Measurements from ENCODE around the gene PGLYRP3.
"Not testable (repeated sequence)": the region's sequence is repeated elsewhere in the genome, so short reads cannot be mapped to it uniquely, and the experiment has no call there.

PGLYRP3 gene

GRCh38 chr1:153348511-153349362 is 36.0 kb upstream of the PGLYRP3 start, which contains the start of gene PGLYRP4:
TSS of gene PGLYRP4 (minus strand) at chr1:153348841. CDS start at chr1:153347932, 909 bp downstream.
- DNase-seq (ENCODE audit: low read depth) = no peak

GRCh38 chr1:153347856-153348255 is 35.1 kb upstream of the PGLYRP3 start:
- DNase-seq (ENCODE audit: low read depth) = no peak

- DNase-seq (ENCODE audit: low read depth) = not testable (repeated sequence)
Measured at GRCh38 chr1:153347049-153347448, 34.3 kb upstream of the PGLYRP3 start.

- no peak for DNase-seq (ENCODE audit: low read depth)
Measured at GRCh38 chr1:153346077-153346723, 33.4 kb upstream of the PGLYRP3 start.

- no peak for DNase-seq (ENCODE audit: low read depth)
Measured at GRCh38 chr1:153345187-153346076, 32.7 kb upstream of the PGLYRP3 start.

- no peak for DNase-seq (ENCODE audit: low read depth)
Measured at GRCh38 chr1:153344718-153345025, 31.9 kb upstream of the PGLYRP3 start.

- DNase-seq (ENCODE audit: low read depth) = no peak
Measured at GRCh38 chr1:153343811-153344717, 31.3 kb upstream of the PGLYRP3 start.

- no peak for DNase-seq (ENCODE audit: low read depth)
Measured at GRCh38 chr1:153343040-153343681, 30.4 kb upstream of the PGLYRP3 start.

- no peak for DNase-seq (ENCODE audit: low read depth)
Measured at GRCh38 chr1:153342178-153342577, 29.4 kb upstream of the PGLYRP3 start.

GRCh38 chr1:153341431-153341934 is 28.7 kb upstream of the PGLYRP3 start:
- DNase-seq (ENCODE audit: low read depth) = no peak

GRCh38 chr1:153340356-153340755 is 27.6 kb upstream of the PGLYRP3 start:
- DNase-seq (ENCODE audit: low read depth) = no peak

GRCh38 chr1:153339802-153340201 is 27.1 kb upstream of the PGLYRP3 start:
- DNase-seq (ENCODE audit: low read depth) = no peak

- no peak for DNase-seq (ENCODE audit: low read depth)
Measured at GRCh38 chr1:153337980-153338853, 25.5 kb upstream of the PGLYRP3 start.

GRCh38 chr1:153336650-153337049 is 23.9 kb upstream of the PGLYRP3 start:
- DNase-seq (ENCODE audit: low read depth) = no peak

- DNase-seq (ENCODE audit: low read depth) = no peak
Measured at GRCh38 chr1:153333902-153334301, 21.1 kb upstream of the PGLYRP3 start.

- no peak for DNase-seq (ENCODE audit: low read depth)
Measured at GRCh38 chr1:153324912-153325311, 12.2 kb upstream of the PGLYRP3 start.

GRCh38 chr1:153322568-153322967 is 9.8 kb upstream of the PGLYRP3 start:
- DNase-seq (ENCODE audit: low read depth) = no peak

GRCh38 chr1:153318145-153318544 is 5.4 kb upstream of the PGLYRP3 start:
- DNase-seq (ENCODE audit: low read depth) = not testable (repeated sequence)

GRCh38 chr1:153316013-153316412 is 3.3 kb upstream of the PGLYRP3 start:
- DNase-seq (ENCODE audit: low read depth) = not testable (repeated sequence)

- not testable (repeated sequence) for DNase-seq (ENCODE audit: low read depth)
Measured at GRCh38 chr1:153314388-153314787, 1.6 kb upstream of the PGLYRP3 start.
